CD8-positive, alpha-beta memory T cell (primary cell): ENCODE data around the gene POC1B. TPM values are rescaled to one million over a fixed set of nuclear protein-coding genes. Genes with fewer than 3 reads are reported as not detected.

Experiments used
- CTCF ChIA-PET: fragments of 350-600 bp; sonication (Branson Sonifier 250); formaldehyde crosslinking; loops from one replicate; lab custom pipeline; 2021; ENCODE audit warnings: antibody characterized with exemption; lab: Charles Lee
- POLR2A ChIA-PET: fragments of 350-600 bp; sonication (Branson Sonifier 250); formaldehyde crosslinking; loops from one replicate; lab custom pipeline; 2021; ENCODE audit warnings: antibody characterized with exemption; lab: Charles Lee
- DNase-seq, 5 donors: peaks; one replicate each; pipeline versions ENCODE4 v3.0.0 to v3.0.0-alpha.2; 2020 to 2022; ENCODE audit warnings: mixed read lengths in 1 of 5
- H3K27ac ChIP-seq: one replicate; pipeline ENCODE4 v1.7.0; 2013; ENCODE audit warnings: low read depth, mild to moderate bottlenecking, low read length, moderate library complexity
- H3K27me3 ChIP-seq: 2 replicates; pipeline ENCODE4 v1.7.0; 2013; ENCODE audit warnings: low read length, mild to moderate bottlenecking; ENCODE audit not compliant: insufficient read depth, poor library complexity, severe bottlenecking
- H3K36me3 ChIP-seq: 2 replicates; pipeline ENCODE4 v1.7.0; 2013; ENCODE audit warnings: mild to moderate bottlenecking, low read length, moderate library complexity; ENCODE audit not compliant: insufficient read depth
- H3K4me1 ChIP-seq: 2 replicates; pipeline ENCODE4 v1.7.0; 2013; ENCODE audit warnings: mild to moderate bottlenecking, low read length, moderate library complexity; ENCODE audit not compliant: insufficient read depth
- H3K4me3 ChIP-seq: 2 replicates; pipeline ENCODE4 v1.7.0; 2013; ENCODE audit warnings: mild to moderate bottlenecking, low read length
- H3K9me3 ChIP-seq: 2 replicates; pipeline ENCODE4 v1.7.0; 2013; ENCODE audit warnings: mild to moderate bottlenecking, low read length
- H3K27ac Mint-ChIP-seq, 8 donors: one replicate each; pipeline ENCODE4 v1.8.0; 2020 to 2021; ENCODE audit warnings: mixed read lengths in 8 of 8, mild to moderate bottlenecking in 6 of 8, inconsistent platforms in 3 of 8, moderate library complexity in 3 of 8
- H3K27me3 Mint-ChIP-seq, 2 donors: one replicate each; pipeline ENCODE4 v1.8.0; 2020 to 2021; ENCODE audit warnings: mixed read lengths in 2 of 2, mild to moderate bottlenecking in 1 of 2, moderate library complexity in 1 of 2
- H3K36me3 Mint-ChIP-seq, 3 donors: one replicate each; pipeline ENCODE4 v1.8.0; 2020 to 2021; ENCODE audit warnings: mixed read lengths in 3 of 3, inconsistent platforms in 1 of 3, mild to moderate bottlenecking in 1 of 3
- H3K4me1 Mint-ChIP-seq, 3 donors: one replicate each; pipeline ENCODE4 v1.8.0; 2020 to 2021; ENCODE audit warnings: mixed read lengths in 3 of 3, inconsistent platforms in 1 of 3, mild to moderate bottlenecking in 1 of 3
- H3K4me3 Mint-ChIP-seq, 7 donors: one replicate each; pipeline ENCODE4 v1.8.0; 2020 to 2021; ENCODE audit warnings: mixed read lengths in 7 of 7, mild to moderate bottlenecking in 6 of 7, moderate library complexity in 4 of 7, inconsistent platforms in 2 of 7
- H3K9me3 Mint-ChIP-seq, 5 donors: one replicate each; pipeline ENCODE4 v1.8.0; 2020 to 2022; ENCODE audit warnings: mixed read lengths in 5 of 5, mild to moderate bottlenecking in 3 of 5, moderate library complexity in 2 of 5, inconsistent platforms in 1 of 5
- polyA plus RNA-seq: library from polyadenylated mRNA; unstranded; fragments of 300-500 nt; fragmentation: Illumina TruSeq; gene quantifications from one replicate; pipeline ENCODE4 v1.2.3, GENCODE V29; 2021
- total RNA-seq, 2 experiments: library from RNA; stranded (reverse); gene quantifications; one replicate each; pipeline ENCODE4 v1.2.3, GENCODE V29; 2021

The POC1B gene
- total RNA-seq: 10 to 100 TPM; 21.8 to 22.6 TPM
- 38.9 TPM for polyA plus RNA-seq

DNA sequence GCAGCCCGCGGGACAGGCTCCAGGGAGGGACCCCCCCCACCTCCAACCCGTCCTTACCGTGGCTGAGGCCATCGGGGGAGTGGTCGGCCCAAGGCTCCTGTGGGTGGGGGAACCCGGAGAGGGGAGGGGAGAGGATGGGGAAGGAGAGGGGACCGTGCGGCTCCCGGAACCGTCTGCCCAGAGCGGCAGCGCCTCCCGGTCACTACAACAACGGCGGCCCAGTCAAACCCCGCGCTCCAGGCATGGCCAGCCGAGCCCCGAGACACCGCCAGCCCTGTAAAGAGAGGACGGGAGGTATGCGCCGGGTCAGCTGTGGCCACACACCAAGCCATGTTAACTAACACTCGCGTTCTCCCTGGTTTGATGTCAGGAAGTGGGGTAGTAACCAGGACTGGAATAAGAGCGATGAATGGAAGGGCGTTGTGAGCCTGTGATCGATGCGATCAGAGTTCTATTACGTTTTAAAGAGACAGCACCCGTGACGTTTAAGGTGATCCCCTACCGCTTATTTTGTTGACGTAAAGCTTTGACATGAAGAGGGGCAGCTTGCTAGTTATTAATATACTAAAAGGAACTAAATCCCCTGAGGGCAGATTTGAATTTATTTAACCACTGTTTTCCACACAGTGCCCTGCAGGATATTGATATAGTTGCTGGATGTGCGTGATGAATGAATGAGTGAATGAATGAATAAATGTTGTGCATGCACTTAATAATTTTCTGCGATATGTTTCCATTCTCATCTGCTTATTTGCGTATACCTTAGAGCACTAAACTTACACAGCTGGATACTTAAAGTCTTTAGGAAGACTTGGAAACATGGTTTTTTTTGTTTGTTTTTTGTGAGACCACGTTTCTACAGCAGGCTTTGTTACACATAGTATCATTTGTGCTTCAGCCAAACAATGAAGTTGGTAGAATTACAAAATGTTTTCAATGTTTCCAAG lies at the start of gene POC1B:
Gene POC1B (minus strand): TSS at position 224 of the 947 bp plus-strand sequence. CDS start 152 bp downstream, at position 72.
- Mint-ChIP-seq H3K9me3 (no peaks in the 10 kb centered on the region), H3K27me3 (no peaks in the 10 kb centered on the region), H3K4me3 (peak within 1 kb of the TSS; percentile 92 to 99 (median 96)), H3K4me1 (peaks cover 50 to 61% (median 56%) of the 10 kb centered on the region in 3 donors), H3K36me3 (peaks cover 8 to 31% (median 9%) of the 10 kb centered on the region in 3 donors), H3K27ac (peak within 1 kb of the TSS; percentile 89 to 98 (median 95))
- Histone ChIP-seq H3K4me1 (peaks cover 36% of the 10 kb centered on the region), H3K4me3 (peak within 1 kb of the TSS; percentile 87), H3K36me3 (no peaks in the 10 kb centered on the region), H3K27ac (peak within 1 kb of the TSS; percentile 84), H3K9me3 (no peaks in the 10 kb centered on the region), H3K27me3 (no peaks in the 10 kb centered on the region)
- CTCF ChIA-PET: interaction anchor here (1.0 to 7.7 kb wide), 9 partner anchors 26 to 509 kb away, joined by 3 to 78 read pairs (median 4); no protein-coding TSS in a partner anchor
- POLR2A ChIA-PET: interaction anchor here (0.6 to 2.3 kb wide), 3 partner anchors 58 to 418 kb away, joined by 3 to 9 read pairs (median 6); no protein-coding TSS in a partner anchor
- DNase-seq: peak; percentile 35 to 71 (median 68)

- POLR2A ChIA-PET: no interaction called here
- Histone ChIP-seq H3K4me3 (no peak overlapping the region), H3K36me3 (no peaks in the 10 kb centered on the region), H3K27me3 (no peaks in the 10 kb centered on the region), H3K9me3 (no peaks in the 10 kb centered on the region), H3K4me1 (no peaks in the 10 kb centered on the region), H3K27ac (peak overlapping the region; percentile 58)
- Mint-ChIP-seq H3K27me3 (no peaks in the 10 kb centered on the region), H3K36me3 (peaks cover 0 to 3% (median 0%) of the 10 kb centered on the region in 3 donors), H3K4me1 (peaks cover 0 to 10% (median 7%) of the 10 kb centered on the region in 3 donors), H3K9me3 (no peaks in the 10 kb centered on the region), H3K4me3 (no peak overlapping the region), H3K27ac (no peak overlapping the region)
- DNase-seq: no peak
- CTCF ChIA-PET: no interaction called here
Observed at GRCh38 chr12:89575374-89575773, 49.5 kb upstream of the POC1B start.

GRCh38 chr12:89574736-89575208 lies 48.9 kb upstream of the POC1B start:
- CTCF ChIA-PET: no interaction called here
- Mint-ChIP-seq H3K4me1 (peaks cover 0 to 10% (median 7%) of the 10 kb centered on the region in 3 donors), H3K27ac (peak overlapping the region in 1 of 8 donors; percentile 23), H3K4me3 (no peak overlapping the region), H3K9me3 (no peaks in the 10 kb centered on the region), H3K27me3 (no peaks in the 10 kb centered on the region), H3K36me3 (peaks cover 0 to 7% (median 0%) of the 10 kb centered on the region in 3 donors)
- H3K27me3 ChIP-seq: no peaks in the 10 kb centered on the region
- H3K9me3 ChIP-seq: no peaks in the 10 kb centered on the region
- no peaks in the 10 kb centered on the region for H3K4me1 ChIP-seq
- no peak overlapping the region for H3K4me3 ChIP-seq
- no peaks in the 10 kb centered on the region for H3K36me3 ChIP-seq
- POLR2A ChIA-PET: no interaction called here
- no peak for DNase-seq
- H3K27ac ChIP-seq: peak overlapping the region; percentile 30

DNA sequence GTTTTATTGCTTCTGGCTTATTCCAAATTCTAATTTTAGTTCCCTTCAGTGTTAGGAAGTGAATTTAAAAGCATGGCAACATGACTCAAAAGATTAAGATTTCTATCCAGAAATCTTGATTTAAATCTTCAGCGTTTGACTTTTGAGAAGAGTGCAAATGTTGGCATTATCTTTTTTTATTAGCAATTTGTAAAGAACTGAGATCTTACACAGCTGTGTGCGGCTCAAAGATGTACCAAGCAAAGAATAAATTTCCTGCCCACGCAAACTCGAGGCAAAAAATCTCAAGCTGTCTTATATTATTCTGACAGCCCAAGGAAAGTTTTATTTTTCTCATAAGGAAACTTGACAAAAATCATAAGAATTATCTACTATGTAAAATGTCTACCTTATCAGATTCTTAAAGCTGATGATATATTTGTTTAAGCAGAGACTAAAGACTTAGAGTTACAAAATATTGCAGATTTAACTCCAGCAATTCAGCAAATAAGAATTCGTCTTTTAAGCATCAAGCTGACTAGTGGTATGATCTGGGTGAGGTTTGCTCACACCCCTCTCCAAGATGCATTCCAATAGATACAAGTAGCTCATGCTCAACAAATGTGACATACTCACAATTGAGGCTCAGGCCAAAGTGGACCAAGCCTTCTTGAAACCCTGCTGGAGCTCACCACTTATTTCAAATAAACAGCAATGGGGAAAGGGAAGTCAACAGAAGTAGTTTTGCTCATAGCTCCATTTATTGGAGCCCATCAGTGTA lies 47.4 kb upstream of the POC1B start:
- Histone ChIP-seq H3K27ac (no peak overlapping the region), H3K36me3 (no peaks in the 10 kb centered on the region), H3K4me1 (no peaks in the 10 kb centered on the region), H3K9me3 (no peaks in the 10 kb centered on the region), H3K4me3 (no peak overlapping the region), H3K27me3 (no peaks in the 10 kb centered on the region)
- H3K4me3 Mint-ChIP-seq: no peak overlapping the region
- no peaks in the 10 kb centered on the region for H3K9me3 Mint-ChIP-seq
- H3K27ac Mint-ChIP-seq: no peak overlapping the region
- H3K4me1 Mint-ChIP-seq: peaks cover 0 to 10% (median 7%) of the 10 kb centered on the region in 3 donors
- POLR2A ChIA-PET: no interaction called here
- CTCF ChIA-PET: no interaction called here
- no peak for DNase-seq
- H3K36me3 Mint-ChIP-seq: peaks cover 0 to 12% (median 0%) of the 10 kb centered on the region in 3 donors
- no peaks in the 10 kb centered on the region for H3K27me3 Mint-ChIP-seq

DNA sequence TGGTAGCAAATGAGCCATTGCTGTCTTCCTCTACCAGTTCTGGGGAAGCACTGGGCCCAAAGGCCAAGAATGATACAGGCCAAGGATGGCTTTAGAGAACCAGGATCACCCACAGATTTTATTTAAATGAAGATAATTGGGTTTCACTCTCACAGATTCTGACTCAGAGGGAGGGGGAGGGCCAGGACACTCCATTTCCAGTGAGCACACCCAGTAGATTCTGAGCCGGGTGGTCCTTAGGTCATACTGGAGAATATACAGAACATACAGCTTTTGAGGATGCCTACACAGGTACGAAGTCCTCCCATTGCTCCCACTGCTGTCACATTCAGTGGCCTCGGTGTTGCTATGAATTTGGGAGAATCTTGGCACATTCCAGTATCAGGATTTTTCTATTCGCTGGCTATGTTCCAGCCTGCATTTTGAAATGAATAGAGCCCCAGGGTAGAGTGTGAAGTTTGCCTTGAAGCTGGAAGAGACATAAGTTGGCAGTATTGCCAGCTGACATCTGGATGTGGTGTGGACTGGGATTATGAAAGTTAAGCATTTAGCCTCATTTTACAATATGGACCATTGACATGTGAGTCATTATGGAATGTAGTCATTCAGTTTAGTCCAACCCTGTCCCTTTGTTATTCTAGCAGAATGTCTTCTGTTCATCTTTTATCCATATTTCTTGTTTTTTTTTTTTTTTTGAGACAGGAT lies 45.8 kb upstream of the POC1B start:
- no peaks in the 10 kb centered on the region for H3K27me3 ChIP-seq
- no peak for DNase-seq
- no peaks in the 10 kb centered on the region for H3K9me3 Mint-ChIP-seq
- H3K27me3 Mint-ChIP-seq: no peaks in the 10 kb centered on the region
- no peak overlapping the region for H3K27ac ChIP-seq
- no peaks in the 10 kb centered on the region for H3K9me3 ChIP-seq
- peaks cover 0 to 7% (median 5%) of the 10 kb centered on the region in 3 donors for H3K4me1 Mint-ChIP-seq
- H3K36me3 Mint-ChIP-seq: peaks cover 0 to 12% (median 3%) of the 10 kb centered on the region in 3 donors
- H3K4me1 ChIP-seq: no peaks in the 10 kb centered on the region
- H3K36me3 ChIP-seq: no peaks in the 10 kb centered on the region
- no peak overlapping the region for H3K4me3 Mint-ChIP-seq
- ChIA-PET POLR2A (no interaction called here), CTCF (no interaction called here)
- H3K27ac Mint-ChIP-seq: no peak overlapping the region
- no peak overlapping the region for H3K4me3 ChIP-seq

DNA sequence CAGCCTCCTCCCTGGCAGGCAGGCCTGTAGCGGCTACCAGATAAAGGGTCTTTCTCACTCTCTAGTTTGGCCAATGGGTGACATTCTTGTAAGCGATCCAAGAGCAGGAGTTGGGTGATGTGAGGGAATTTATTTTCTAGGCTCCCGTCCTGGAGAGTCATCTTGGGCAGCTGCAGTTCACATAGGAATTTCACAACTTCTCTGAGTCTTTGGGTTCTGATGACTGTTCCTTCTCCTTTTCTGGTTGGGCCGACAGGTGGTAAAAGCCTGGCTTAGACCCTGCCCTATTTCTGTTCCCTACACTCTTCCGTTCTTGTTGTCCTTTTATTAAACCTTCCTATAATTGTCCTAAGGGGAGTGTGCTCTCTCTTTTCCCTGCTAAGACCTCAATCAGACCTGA lies 42.6 kb upstream of the POC1B start:
- H3K4me3 Mint-ChIP-seq: no peak overlapping the region
- Histone ChIP-seq H3K27ac (no peak overlapping the region), H3K4me1 (no peaks in the 10 kb centered on the region), H3K36me3 (no peaks in the 10 kb centered on the region), H3K9me3 (no peaks in the 10 kb centered on the region), H3K27me3 (no peaks in the 10 kb centered on the region), H3K4me3 (no peak overlapping the region)
- H3K9me3 Mint-ChIP-seq: no peaks in the 10 kb centered on the region
- no peaks in the 10 kb centered on the region for H3K4me1 Mint-ChIP-seq
- no peak for DNase-seq
- CTCF ChIA-PET: no interaction called here
- no peak overlapping the region for H3K27ac Mint-ChIP-seq
- H3K36me3 Mint-ChIP-seq: peaks cover 0 to 17% (median 3%) of the 10 kb centered on the region in 3 donors
- POLR2A ChIA-PET: no interaction called here
- H3K27me3 Mint-ChIP-seq: no peaks in the 10 kb centered on the region

DNA sequence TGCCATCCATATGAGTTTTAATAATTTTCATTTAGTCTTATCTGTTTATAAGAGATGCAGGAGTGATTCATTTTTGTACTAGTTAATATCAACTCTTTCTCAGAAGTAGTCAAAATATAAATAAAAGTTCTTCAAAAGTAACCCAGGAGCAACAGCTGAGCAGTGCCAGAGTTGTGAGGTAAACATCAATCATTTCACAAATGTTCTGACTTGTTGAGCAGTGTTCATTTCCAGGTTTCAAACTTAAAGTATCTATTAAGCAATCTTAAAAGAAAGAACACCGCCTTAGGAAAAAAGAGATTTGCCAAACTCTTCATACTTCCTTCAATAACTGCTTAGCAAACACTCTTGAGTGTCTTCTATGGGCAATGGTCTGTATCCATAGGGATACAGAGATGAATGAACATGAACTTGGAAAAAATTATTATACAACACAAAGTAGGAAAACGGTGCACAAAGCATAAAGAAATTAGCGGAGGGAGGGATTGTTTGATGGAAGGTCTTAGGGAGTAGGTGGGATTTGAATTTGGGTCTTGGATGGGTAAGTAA lies 41.9 kb upstream of the POC1B start:
- Histone ChIP-seq H3K9me3 (no peaks in the 10 kb centered on the region), H3K27ac (no peak overlapping the region), H3K4me3 (no peak overlapping the region), H3K4me1 (no peaks in the 10 kb centered on the region), H3K36me3 (no peaks in the 10 kb centered on the region), H3K27me3 (no peaks in the 10 kb centered on the region)
- Mint-ChIP-seq H3K4me3 (no peak overlapping the region), H3K9me3 (no peaks in the 10 kb centered on the region), H3K36me3 (peaks cover 0 to 23% (median 3%) of the 10 kb centered on the region in 3 donors), H3K27ac (no peak overlapping the region), H3K4me1 (no peaks in the 10 kb centered on the region), H3K27me3 (no peaks in the 10 kb centered on the region)
- DNase-seq: no peak
- POLR2A ChIA-PET: no interaction called here
- CTCF ChIA-PET: no interaction called here
